ENCODE measurements around the gene ELK3. TPM values are rescaled to one million over a fixed set of nuclear protein-coding genes. Genes with fewer than 3 reads are reported as not detected.
A peak's percentile ranks its signal among the peaks of the same experiment; 100 is the strongest.
"Not testable (repeated sequence)": the region's sequence is repeated elsewhere in the genome, so short reads cannot be mapped to it uniquely, and the experiment has no call there.

ELK3 gene
- polyA plus RNA-seq, 10 donors, result 36.5 to 52.1 (median 40.9) TPM

DNA sequence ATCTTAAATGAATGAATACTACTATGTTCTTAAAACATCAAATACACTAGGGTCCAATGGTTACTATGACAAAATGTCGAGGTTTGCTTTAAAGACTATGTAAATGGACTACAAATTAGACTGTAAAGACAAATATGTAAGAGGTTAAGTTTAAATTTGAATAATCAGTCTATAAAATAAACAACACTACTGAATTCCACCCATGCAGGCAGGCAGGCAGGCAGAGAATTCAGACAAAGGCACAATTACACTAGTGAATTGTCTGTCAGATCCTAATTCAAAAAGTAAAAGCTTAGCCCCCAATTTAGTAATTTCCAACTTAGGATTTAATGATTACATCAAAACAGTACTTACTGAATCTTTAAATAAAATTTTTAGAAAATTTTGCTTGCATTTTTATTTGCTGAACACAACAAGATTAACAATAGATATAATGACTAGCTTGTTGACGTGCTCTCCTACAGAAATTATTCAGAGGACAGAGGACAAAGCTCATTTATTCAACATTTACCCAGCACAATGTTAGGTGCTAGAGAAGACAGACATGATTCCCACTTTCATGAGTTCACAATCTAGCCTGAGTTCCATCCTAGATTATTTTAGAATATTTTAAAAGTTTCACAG, 108.6 kb downstream of the ELK3 start:
- no peak for DNase-seq

DNA sequence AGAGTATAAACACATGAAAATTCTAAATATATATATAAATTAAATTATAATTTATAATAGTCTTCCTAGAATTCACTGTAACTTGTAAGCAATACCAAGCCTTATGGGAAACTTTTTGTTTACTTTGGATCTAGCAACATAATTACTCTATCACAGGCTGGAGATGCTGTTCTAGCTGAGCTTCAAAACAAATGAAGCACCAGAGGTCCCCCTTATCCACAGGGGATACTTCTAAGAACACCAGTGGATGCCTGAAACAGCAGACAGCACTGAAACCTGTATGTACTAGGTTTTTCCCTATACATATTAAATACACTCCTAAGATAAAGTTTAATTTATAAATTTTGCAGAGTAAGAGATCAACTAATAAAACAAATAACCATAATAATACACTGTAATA, 109.5 kb downstream of the ELK3 start:
- peak in 1 of 3 donors; percentile 2 for DNase-seq

DNA sequence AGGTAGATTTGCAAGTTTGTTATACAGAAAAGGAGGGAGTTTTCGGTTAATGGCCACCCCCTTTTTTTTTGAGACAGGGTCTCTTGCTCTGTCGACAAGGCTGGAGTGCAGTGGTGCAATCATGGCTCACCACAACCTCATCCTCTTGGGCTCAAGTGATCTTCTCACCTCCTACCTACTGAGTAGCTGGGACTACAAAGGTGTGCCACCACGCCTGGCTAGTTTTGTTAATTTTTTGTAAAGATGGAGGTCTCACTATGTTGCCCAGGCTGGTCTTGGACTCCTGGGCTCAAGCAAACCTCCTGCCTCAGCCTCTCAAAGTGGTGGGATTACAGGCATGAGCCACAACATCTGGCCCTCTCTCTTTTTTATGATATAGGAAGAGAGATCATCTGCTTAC, 111.5 kb downstream of the ELK3 start:
- no peak for DNase-seq

DNA sequence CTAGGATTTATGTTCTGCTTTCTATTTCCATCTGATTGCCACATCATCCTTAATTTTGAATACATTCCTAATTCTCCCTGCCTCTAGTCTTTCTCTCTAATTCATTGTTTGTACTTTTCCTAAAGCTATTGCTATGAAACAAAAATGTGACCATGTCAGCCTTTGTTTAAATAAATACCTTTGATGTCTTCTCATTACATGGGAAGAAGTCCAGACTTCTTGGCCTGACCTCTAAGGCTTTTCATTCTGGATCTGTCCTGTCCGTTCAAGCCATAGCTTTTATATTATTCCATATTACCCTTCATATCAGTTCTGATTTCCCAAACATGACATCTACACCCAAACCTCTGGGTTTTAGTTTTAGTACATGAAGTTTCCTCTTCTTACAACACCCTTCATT, 114.7 kb downstream of the ELK3 start:
- no peak for DNase-seq

DNA sequence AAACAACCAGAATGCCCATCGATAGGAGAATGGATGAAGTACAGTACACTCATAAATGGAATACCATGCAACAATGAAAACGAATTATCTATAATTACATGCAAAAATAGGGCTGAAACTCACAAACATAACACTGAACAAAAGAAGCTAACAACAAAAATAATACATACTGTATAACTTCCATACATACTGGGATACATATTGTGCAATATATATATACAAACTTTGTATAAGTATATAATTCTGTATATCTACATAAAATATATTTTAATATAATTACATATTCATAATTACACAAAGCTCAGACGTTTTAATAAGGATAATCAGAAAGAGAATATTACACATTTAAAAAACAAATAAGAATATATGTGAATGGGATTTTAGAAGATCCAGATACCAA, 115.9 kb downstream of the ELK3 start:
- no peak for DNase-seq

DNA sequence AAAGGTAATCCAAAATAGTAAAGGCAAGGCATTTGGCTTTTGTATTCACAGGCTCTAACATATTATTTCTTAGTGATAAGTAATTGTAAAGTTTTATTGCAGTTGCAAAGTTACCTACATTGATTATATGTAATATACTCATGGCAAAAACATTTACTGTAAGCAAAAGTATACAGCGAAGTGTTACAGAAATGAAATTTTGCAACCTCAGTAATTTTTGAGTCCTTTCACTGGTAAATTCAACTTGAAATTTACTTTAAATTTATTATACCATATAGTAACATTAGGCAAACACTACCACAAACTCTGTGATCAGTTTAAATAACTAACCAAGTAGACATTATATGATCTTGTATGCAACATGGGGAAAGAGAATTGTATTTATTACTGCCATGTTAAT, 117.0 kb downstream of the ELK3 start:
- DNase-seq, result no peak

DNA sequence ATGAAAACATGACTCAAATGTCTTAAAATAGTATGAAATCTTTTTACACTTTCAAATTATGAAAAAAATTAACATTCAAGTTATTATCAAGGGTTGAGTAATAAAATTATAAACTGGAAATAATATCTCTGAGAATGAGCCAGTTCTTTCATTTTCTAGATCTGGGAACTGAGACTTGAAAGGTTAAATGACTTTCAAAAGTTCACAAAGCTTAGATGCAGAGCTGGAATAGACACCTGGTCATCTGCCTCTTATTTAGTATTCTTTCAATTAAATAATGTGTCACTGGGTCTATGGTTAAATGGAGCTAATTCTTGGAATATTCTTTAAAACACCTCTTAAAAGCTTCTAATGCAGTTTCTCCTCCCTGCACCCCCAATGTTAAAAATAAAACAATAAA, 119.4 kb downstream of the ELK3 start:
- DNase-seq, result no peak

DNA sequence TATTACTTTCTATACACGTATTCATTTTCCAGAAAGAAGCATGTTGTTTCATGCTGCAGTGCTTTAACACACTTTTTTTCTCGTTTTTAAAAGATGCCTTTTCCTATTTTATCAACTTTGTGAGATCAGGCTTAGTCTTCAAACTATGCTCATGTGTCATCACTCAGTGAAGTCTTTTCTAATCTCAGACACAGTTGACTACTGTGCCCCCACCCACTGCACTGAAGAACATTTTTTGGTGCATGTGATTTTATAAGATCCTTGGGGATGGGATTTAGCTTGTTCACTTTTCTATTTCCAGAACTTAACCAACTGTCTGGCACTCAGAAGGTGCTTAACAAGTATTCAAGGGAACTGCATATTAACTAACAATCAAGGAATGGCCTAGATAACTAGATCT, 120.5 kb downstream of the ELK3 start:
- DNase-seq, result no peak

DNA sequence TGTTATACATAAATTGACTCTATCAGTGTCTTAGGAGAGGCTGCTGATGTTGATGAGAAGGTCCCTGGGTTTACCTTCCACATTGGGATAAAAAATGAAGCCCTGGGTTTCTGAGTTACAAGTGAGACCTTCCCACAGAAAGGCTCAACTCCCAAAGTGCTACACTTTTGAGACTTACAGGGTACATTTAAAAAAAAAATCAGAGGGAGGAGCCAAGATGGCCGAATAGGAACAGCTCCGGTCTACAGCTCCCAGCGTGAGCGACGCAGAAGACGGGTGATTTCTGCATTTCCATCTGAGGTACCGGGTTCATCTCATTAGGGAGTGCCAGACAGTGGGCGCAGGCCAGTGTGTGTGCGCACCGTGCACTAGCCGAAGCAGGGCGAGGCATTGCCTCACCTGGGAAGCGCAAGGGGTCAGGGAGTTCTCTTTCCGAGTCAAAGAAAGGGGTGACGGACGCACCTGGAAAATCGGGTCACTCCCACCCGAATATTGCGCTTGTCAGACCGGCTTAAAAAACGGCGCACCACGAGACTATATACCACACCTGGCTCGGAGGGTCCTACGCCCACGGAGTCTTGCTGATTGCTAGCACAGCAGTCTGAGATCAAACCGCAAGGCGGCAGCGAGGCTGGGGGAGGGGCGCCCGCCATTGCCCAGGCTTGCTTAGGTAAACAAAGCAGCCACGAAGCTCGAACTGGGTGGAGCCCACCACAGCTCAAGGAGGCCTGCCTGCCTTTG, 121.7 kb downstream of the ELK3 start:
- DNase-seq, result not testable (repeated sequence)

DNA sequence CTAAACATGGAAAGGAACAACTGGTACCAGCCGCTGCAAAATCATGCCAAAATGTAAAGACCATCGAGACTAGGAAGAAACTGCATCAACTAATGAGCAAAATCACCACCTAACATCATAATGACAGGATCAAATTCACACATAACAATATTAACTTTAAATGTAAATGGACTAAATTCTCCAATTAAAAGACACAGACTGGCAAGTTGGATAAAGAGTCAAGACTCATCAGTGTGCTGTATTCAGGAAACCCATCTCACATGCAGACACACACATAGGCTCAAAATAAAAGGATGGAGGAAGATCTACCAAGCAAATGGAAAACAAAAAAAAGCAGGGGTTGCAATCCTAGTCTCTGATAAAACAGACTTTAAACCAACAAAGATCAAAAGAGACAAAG, 123.6 kb downstream of the ELK3 start:
- DNase-seq, result not testable (repeated sequence)

Other genes starting within 250 kb of the ELK3 start
- 1 to 10 TPM in 2 of 10 donors, under 1 TPM in 7, not detected in 1; 0.09 to 3.4 (median 0.24) TPM for gene HAL, start 198.0 kb upstream of the ELK3 start, polyA plus RNA-seq (ENCODE audit: insufficient read length in 10 of 10)
- 10 to 100 TPM; 65.0 to 88.5 (median 73.9) TPM for gene LTA4H, start 158.8 kb upstream of the ELK3 start, polyA plus RNA-seq (ENCODE audit: insufficient read length in 10 of 10)
- gene CDK17, start 206.1 kb downstream of the ELK3 start, polyA plus RNA-seq (ENCODE audit: insufficient read length in 10 of 10), result 10 to 100 TPM; 20.8 to 40.7 (median 27.1) TPM